SK-N-SH treated with all-trans-retinoic acid at 6 μM for 48 hours (cell line): ENCODE results near the gene CLDND2.

Experiments used
- ATAC-seq: fragments of 200-7000 bp; cut with Tn5 transposase; 3 replicates; pipeline ENCODE4 v1.9.1; 2020; ENCODE audit warnings: mild to moderate bottlenecking, moderate library complexity
- ARNTL ChIP-seq: fragments of 450-650 bp; formaldehyde crosslinking; IDR thresholded peaks from 2 replicates; pipeline ENCODE4 v1.5.0; 2020; ENCODE audit warnings: low read depth, mild to moderate bottlenecking, moderate library complexity, borderline replicate concordance
- BACH2 ChIP-seq: fragments of 250-450 bp; sonication (Bioruptor Pico); IDR thresholded peaks from 2 replicates; pipeline ENCODE4 v1.9.0; 2021; ENCODE audit warnings: mild to moderate bottlenecking, borderline replicate concordance
- ESRRG ChIP-seq: fragments of 250-450 bp; sonication (Bioruptor Pico); IDR thresholded peaks from 2 replicates; pipeline ENCODE4 v1.6.1; 2021; ENCODE audit warnings: mild to moderate bottlenecking
- GLIS3 ChIP-seq: fragments of 250-450 bp; sonication (Bioruptor Pico); IDR thresholded peaks from 2 replicates; pipeline ENCODE4 v1.5.0; 2020; ENCODE audit warnings: mild to moderate bottlenecking, moderate library complexity
- ISL1 ChIP-seq: fragments of 250-450 bp; sonication (Bioruptor Pico); IDR thresholded peaks from 2 replicates; pipeline ENCODE4 v2.1.2; 2022; ENCODE audit warnings: mild to moderate bottlenecking, moderate library complexity
- OSR1 ChIP-seq: fragments of 250-450 bp; sonication (Bioruptor Pico); IDR thresholded peaks from 2 replicates; pipeline ENCODE4 v1.8.0; 2022; ENCODE audit warnings: moderate library complexity, mild to moderate bottlenecking, inconsistent platforms
- PPARA ChIP-seq: fragments of 250-450 bp; sonication (Bioruptor Pico); IDR thresholded peaks from 2 replicates; pipeline ENCODE4 v1.5.0; 2020; ENCODE audit warnings: mild to moderate bottlenecking, borderline replicate concordance
- RARB ChIP-seq: fragments of 250-450 bp; sonication (Bioruptor Pico); IDR thresholded peaks from 2 replicates; pipeline ENCODE4 v1.8.0; 2021; ENCODE audit warnings: mild to moderate bottlenecking, moderate library complexity
- SNAI2 ChIP-seq: fragments of 250-450 bp; sonication (Bioruptor Pico); IDR thresholded peaks from 2 replicates; pipeline ENCODE4 v1.5.0; 2020; ENCODE audit warnings: mild to moderate bottlenecking, moderate library complexity
- TCF4 ChIP-seq: fragments of 250-450 bp; sonication (Bioruptor Pico); IDR thresholded peaks from 2 replicates; pipeline ENCODE4 v1.8.0; 2021; ENCODE audit warnings: mild to moderate bottlenecking, moderate library complexity, borderline replicate concordance
- TOX ChIP-seq: fragments of 250-450 bp; sonication (Bioruptor Pico); IDR thresholded peaks from 2 replicates; pipeline ENCODE4 v1.8.0; 2021; ENCODE audit warnings: mild to moderate bottlenecking, moderate library complexity, borderline replicate concordance
- ZC3H10 ChIP-seq: fragments of 250-450 bp; sonication (Bioruptor Pico); IDR thresholded peaks from 2 replicates; pipeline ENCODE4 v1.5.1; 2021; ENCODE audit warnings: mild to moderate bottlenecking, moderate library complexity
- ZFP3 ChIP-seq: fragments of 250-450 bp; sonication (Bioruptor Pico); IDR thresholded peaks from 2 replicates; pipeline ENCODE4 v1.5.0; 2020; ENCODE audit warnings: mild to moderate bottlenecking, moderate library complexity
- ZFP30 ChIP-seq: fragments of 450-650 bp; formaldehyde crosslinking; IDR thresholded peaks from 2 replicates; pipeline ENCODE4 v1.5.0; 2022; ENCODE audit warnings: mild to moderate bottlenecking, moderate library complexity
- ZNF565 ChIP-seq: fragments of 450-650 bp; formaldehyde crosslinking; conservative IDR thresholded peaks from 2 replicates; pipeline ENCODE4 v1.5.0; 2020; ENCODE audit warnings: low read depth, mild to moderate bottlenecking, moderate library complexity
- ZNF70 ChIP-seq: fragments of 450-650 bp; formaldehyde crosslinking; IDR thresholded peaks from 2 replicates; pipeline ENCODE4 v1.5.0; 2020; ENCODE audit warnings: mild to moderate bottlenecking, moderate library complexity
- ZNF8 ChIP-seq: fragments of 450-650 bp; formaldehyde crosslinking; IDR thresholded peaks from 2 replicates; pipeline ENCODE4 v1.5.0; 2020; ENCODE audit warnings: mild to moderate bottlenecking, moderate library complexity
- TF ChIP-seq, protein P1 (sequence below): fragments of 250-450 bp; sonication (Bioruptor Pico); IDR thresholded peaks from 2 replicates; pipeline ENCODE4 v1.8.0; 2020; ENCODE audit warnings: mild to moderate bottlenecking, moderate library complexity, borderline replicate concordance
- TF ChIP-seq, protein P2 (sequence below): fragments of 250-450 bp; sonication (Bioruptor Pico); IDR thresholded peaks from 2 replicates; pipeline ENCODE4 v1.5.1; 2020; ENCODE audit warnings: low read depth, mild to moderate bottlenecking, moderate library complexity
- TF ChIP-seq, protein P3 (sequence below): fragments of 250-450 bp; sonication (Bioruptor Pico); IDR thresholded peaks from 2 replicates; pipeline ENCODE4 v1.8.0; 2021; ENCODE audit warnings: low read depth, mild to moderate bottlenecking, moderate library complexity, borderline replicate concordance
- TF ChIP-seq, protein P4 (sequence below): fragments of 250-450 bp; sonication (Bioruptor Pico); IDR thresholded peaks from 2 replicates; pipeline ENCODE4 v1.5.1; 2021; ENCODE audit warnings: mild to moderate bottlenecking, moderate library complexity

CLDND2 gene

DNA sequence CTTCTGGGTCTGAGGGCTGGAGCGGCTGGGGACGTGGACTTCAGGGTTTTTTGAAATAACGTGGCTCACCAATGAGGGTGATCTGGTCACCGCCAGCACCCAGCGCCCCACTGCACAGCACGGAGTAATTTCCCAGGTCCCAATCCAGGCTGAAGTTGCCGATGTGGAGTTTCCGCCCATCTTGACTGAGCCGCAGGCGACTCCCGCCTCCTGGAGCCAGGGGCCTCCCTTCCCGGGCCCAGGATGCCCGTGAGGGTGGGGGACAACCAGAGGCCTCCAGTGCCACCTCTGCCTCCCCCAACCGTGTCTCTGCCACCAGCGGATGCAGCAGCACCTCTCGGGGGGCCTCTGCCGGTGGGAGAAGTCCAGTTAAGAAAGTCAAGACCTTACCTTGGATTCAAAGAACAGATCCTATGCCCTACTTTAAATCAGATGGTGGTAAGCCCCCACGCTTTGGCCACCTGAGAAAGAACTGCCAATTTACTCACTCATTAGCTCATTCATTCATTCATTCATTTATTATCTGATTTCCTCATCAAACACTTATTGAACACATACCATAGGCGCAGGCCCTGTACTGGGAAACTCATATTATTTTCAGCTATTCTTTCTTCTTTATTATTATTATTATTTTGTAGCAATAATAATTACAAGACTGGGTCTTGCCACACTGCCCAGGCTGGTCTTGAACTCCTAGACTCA, 30.8 kb downstream of the CLDND2 start:
- ATAC-seq: no peak
- TF ChIP-seq ISL1: no peak
- TF ChIP-seq, protein P1, sequence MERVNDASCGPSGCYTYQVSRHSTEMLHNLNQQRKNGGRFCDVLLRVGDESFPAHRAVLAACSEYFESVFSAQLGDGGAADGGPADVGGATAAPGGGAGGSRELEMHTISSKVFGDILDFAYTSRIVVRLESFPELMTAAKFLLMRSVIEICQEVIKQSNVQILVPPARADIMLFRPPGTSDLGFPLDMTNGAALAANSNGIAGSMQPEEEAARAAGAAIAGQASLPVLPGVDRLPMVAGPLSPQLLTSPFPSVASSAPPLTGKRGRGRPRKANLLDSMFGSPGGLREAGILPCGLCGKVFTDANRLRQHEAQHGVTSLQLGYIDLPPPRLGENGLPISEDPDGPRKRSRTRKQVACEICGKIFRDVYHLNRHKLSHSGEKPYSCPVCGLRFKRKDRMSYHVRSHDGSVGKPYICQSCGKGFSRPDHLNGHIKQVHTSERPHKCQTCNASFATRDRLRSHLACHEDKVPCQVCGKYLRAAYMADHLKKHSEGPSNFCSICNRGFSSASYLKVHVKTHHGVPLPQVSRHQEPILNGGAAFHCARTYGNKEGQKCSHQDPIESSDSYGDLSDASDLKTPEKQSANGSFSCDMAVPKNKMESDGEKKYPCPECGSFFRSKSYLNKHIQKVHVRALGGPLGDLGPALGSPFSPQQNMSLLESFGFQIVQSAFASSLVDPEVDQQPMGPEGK: no peak
- no peak for TF ChIP-seq GLIS3 (CRISPR knock-in tag)
- no peak for TF ChIP-seq ZFP3 (CRISPR knock-in tag)
- no peak for TF ChIP-seq BACH2 (CRISPR knock-in tag)
- TF ChIP-seq ZNF565 (CRISPR knock-in tag): no peak
- TF ChIP-seq ESRRG (CRISPR knock-in tag): no peak
- no peak for TF ChIP-seq TCF4 (CRISPR knock-in tag)
- no peak for TF ChIP-seq ZFP30 (CRISPR knock-in tag)
- TF ChIP-seq ZNF70 (CRISPR knock-in tag): no peak
- no peak for TF ChIP-seq RARB (CRISPR knock-in tag)
- no peak for TF ChIP-seq TOX
- no peak for TF ChIP-seq ZC3H10 (CRISPR knock-in tag)

DNA sequence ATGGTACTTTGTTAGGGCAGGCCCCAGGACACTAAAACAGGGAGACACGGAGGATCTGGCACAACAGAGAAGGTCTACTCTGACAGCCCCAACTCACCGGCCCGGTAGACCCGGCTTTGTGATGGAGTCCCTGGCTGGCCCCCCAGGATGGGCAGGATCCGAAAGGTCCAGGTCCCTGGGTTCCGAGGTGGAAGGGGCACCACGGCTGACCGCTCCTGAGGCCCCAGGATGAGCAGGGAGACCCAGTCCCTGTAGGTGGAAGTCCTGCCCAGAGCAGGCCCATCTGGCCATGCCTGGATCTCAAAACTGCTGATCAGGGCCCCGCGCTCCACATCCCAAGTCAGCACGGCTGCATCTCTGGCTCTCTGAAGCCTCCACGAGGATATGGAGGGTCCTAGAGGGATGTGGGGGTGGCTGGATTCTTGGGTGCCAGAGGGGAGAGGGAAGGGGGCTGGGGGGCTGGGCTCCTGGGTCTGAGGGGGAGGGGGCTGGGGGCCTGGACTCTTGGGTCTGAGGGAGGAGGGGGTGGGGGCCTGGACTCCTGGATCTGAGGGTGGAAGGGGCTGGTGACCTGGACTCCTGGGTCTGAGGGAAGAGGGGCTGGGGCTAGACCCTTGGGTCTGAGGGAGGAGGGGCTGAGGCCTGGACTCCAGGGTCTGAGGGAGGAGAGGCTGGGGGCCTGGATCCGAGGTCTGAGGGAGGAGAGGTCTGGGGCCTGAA, 31.5 kb downstream of the CLDND2 start:
- TF ChIP-seq SNAI2 (CRISPR knock-in tag) (no peak), ISL1 (no peak), ZFP30 (CRISPR knock-in tag) (no peak), ARNTL (CRISPR knock-in tag) (no peak), ZC3H10 (CRISPR knock-in tag) (no peak), ZNF70 (CRISPR knock-in tag) (no peak), RARB (CRISPR knock-in tag) (no peak)
- TF ChIP-seq, protein P2, sequence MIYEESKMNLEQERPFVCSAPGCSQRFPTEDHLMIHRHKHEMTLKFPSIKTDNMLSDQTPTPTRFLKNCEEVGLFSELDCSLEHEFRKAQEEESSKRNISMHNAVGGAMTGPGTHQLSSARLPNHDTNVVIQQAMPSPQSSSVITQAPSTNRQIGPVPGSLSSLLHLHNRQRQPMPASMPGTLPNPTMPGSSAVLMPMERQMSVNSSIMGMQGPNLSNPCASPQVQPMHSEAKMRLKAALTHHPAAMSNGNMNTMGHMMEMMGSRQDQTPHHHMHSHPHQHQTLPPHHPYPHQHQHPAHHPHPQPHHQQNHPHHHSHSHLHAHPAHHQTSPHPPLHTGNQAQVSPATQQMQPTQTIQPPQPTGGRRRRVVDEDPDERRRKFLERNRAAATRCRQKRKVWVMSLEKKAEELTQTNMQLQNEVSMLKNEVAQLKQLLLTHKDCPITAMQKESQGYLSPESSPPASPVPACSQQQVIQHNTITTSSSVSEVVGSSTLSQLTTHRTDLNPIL: no peak
- TF ChIP-seq, protein P3, sequence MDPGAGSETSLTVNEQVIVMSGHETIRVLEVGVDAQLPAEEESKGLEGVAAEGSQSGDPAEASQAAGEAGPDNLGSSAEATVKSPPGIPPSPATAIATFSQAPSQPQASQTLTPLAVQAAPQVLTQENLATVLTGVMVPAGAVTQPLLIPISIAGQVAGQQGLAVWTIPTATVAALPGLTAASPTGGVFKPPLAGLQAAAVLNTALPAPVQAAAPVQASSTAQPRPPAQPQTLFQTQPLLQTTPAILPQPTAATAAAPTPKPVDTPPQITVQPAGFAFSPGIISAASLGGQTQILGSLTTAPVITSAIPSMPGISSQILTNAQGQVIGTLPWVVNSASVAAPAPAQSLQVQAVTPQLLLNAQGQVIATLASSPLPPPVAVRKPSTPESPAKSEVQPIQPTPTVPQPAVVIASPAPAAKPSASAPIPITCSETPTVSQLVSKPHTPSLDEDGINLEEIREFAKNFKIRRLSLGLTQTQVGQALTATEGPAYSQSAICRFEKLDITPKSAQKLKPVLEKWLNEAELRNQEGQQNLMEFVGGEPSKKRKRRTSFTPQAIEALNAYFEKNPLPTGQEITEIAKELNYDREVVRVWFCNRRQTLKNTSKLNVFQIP (CRISPR knock-in tag): no peak
- TF ChIP-seq, protein P1: no peak
- TF ChIP-seq, protein P4, sequence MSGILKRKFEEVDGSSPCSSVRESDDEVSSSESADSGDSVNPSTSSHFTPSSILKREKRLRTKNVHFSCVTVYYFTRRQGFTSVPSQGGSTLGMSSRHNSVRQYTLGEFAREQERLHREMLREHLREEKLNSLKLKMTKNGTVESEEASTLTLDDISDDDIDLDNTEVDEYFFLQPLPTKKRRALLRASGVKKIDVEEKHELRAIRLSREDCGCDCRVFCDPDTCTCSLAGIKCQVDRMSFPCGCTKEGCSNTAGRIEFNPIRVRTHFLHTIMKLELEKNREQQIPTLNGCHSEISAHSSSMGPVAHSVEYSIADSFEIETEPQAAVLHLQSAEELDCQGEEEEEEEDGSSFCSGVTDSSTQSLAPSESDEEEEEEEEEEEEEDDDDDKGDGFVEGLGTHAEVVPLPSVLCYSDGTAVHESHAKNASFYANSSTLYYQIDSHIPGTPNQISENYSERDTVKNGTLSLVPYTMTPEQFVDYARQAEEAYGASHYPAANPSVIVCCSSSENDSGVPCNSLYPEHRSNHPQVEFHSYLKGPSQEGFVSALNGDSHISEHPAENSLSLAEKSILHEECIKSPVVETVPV: no peak
- no peak for ATAC-seq

DNA sequence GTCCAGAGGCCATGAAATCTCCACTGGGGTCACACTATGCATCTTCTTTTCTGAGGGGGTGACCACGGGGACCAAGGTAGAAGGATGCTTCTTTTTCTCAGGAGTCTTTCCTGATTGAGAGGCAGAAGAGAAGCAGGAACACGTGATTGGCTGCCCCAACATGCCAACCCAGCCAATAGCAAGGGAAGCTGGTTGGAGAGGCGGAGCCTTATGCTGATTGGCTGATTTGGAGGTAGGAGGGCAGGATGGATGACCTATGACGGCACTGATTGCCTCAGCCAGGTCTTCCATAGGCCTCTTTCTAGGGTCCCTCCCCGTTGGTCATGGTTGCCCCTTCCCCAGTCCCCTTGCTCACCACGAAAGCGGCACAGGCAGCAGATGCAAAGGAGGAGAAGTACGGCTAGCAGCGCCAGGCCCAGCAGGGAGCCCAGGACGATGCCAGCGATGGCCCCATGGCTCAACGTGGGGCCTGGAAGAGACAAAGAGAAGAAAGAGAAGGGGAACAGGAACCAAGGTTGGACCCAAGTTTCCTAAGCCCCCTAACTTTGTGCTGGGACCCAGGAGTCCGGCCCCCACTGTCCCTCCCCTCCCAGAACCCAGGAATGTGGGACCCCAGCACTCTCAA, 34.9 kb downstream of the CLDND2 start:
- ATAC-seq: no peak
- TF ChIP-seq, protein P2: no peak
- TF ChIP-seq ESRRG (CRISPR knock-in tag) (no peak), PPARA (no peak), ARNTL (CRISPR knock-in tag) (no peak), ZNF70 (CRISPR knock-in tag) (no peak), RARB (CRISPR knock-in tag) (no peak), SNAI2 (CRISPR knock-in tag) (no peak), ZNF565 (CRISPR knock-in tag) (no peak), ZNF8 (CRISPR knock-in tag) (no peak), TCF4 (CRISPR knock-in tag) (no peak), BACH2 (CRISPR knock-in tag) (no peak), ISL1 (no peak), OSR1 (CRISPR knock-in tag) (no peak)
- TF ChIP-seq, protein P1: no peak
- TF ChIP-seq, protein P3 (CRISPR knock-in tag): no peak
